K562 (cell line): ENCODE measurements around the gene SOSTDC1. TPM values are rescaled to one million over a fixed set of nuclear protein-coding genes. Genes with fewer than 3 reads are reported as not detected.

ENCODE experiments used
- BHLHE40 ChIP-seq: IDR thresholded peaks from 2 replicates; pipeline ENCODE4 v1.6.1; 2011; ENCODE audit warnings: low read length, improper control_type of control experiment
- CHD2 ChIP-seq: IDR thresholded peaks from 2 replicates; pipeline ENCODE4 v1.6.1; 2011; ENCODE audit warnings: low read depth, low read length
- CREM ChIP-seq: IDR thresholded peaks from 2 replicates; pipeline ENCODE4 v1.6.1; 2014; ENCODE audit warnings: antibody characterized with exemption, low read depth
- GABPA ChIP-seq: fragments of 200-800 bp; sonication (Bioruptor generic); conservative IDR thresholded peaks from 2 replicates; pipeline ENCODE4 v1.6.1; 2016; ENCODE audit warnings: low read depth, missing genetic modification characterization, missing compliant biosample characterization
- HNRNPLL ChIP-seq: fragments of 200-400 bp; formaldehyde crosslinking; IDR thresholded peaks from 2 replicates; pipeline ENCODE4 v1.6.1; 2017; ENCODE audit warnings: low read length, low read depth, mild to moderate bottlenecking; ENCODE audit not compliant: poor library complexity, severe bottlenecking
- NCOA2 ChIP-seq, 2 experiments: fragments of 450-650 bp; IDR thresholded peaks; 2 replicates each; pipeline ENCODE4 v1.6.1; 2018; ENCODE audit warnings: mild to moderate bottlenecking in 2 of 2, moderate library complexity in 1 of 2; ENCODE audit not compliant: partially characterized antibody in 2 of 2
- POLR2G ChIP-seq: fragments of 200-400 bp; formaldehyde crosslinking; IDR thresholded peaks from 2 replicates; pipeline ENCODE4 v1.6.1; 2017; ENCODE audit warnings: low read depth, mild to moderate bottlenecking, antibody characterized with exemption, low read length, moderate library complexity
- TGIF2 ChIP-seq: sonication (generic); formaldehyde crosslinking; IDR thresholded peaks from 2 replicates; pipeline ENCODE4 v1.8.1; 2022; ENCODE audit warnings: mild to moderate bottlenecking, missing genetic modification reagents, moderate library complexity
- XRCC5 ChIP-seq: fragments of 200-400 bp; formaldehyde crosslinking; IDR thresholded peaks from 2 replicates; pipeline ENCODE4 v1.6.1; 2017; ENCODE audit warnings: low read depth, mild to moderate bottlenecking, low read length
- ZNF121 ChIP-seq: sonication (generic); formaldehyde crosslinking; conservative IDR thresholded peaks from 2 replicates; pipeline ENCODE4 v1.8.0; 2022; ENCODE audit warnings: missing genetic modification reagents
- ZNF134 ChIP-seq: fragments of 250-450 bp; sonication (Bioruptor Pico); conservative IDR thresholded peaks from 2 replicates; pipeline ENCODE4 v1.4.0; 2020
- ZNF24 ChIP-seq: fragments of 450-650 bp; IDR thresholded peaks from 2 replicates; pipeline ENCODE4 v1.6.1; 2016
- polyA plus RNA-seq, 8 experiments: library from polyadenylated mRNA; depleted of rRNA in 4 of 8; stranded (reverse) in 5 of 8; unstranded in 3 of 8; fragments of >200 nt; fragmentation: Nextera tagmentation in 2 of 8; fragmentation: Illumina TruSeq in 1 of 8; extraction: Ambion mirVana in 2 of 8; extraction: Trizol in 1 of 8; gene quantifications; 2 replicates each; pipeline versions ENCODE4 v1.2.1 to v1.2.3, GENCODE V29; 2011 to 2014; ENCODE audit warnings: inconsistent platforms in 1 of 8, missing spikeins in 1 of 8
- total RNA-seq, 7 experiments: library from RNA; depleted of rRNA in 6 of 7; stranded (reverse); fragments of >200 nt in 6 of 7; fragmentation: Illumina TruSeq in 2 of 7; extraction: Trizol in 2 of 7; gene quantifications; 2 replicates each; pipeline versions ENCODE4 v1.2.1 to v1.2.3, GENCODE V29; 2011 to 2021; ENCODE audit warnings: low replicate concordance in 1 of 7
- TF ChIP-seq, protein P1 (sequence below): conservative IDR thresholded peaks from 2 replicates; pipeline ENCODE4 v1.6.1; 2011; ENCODE audit warnings: low read depth, mild to moderate bottlenecking, low read length; ENCODE audit not compliant: control insufficient read depth
- TF ChIP-seq, protein P2 (sequence below): fragments of 250-450 bp; sonication (Bioruptor Pico); IDR thresholded peaks from 2 replicates; pipeline ENCODE4 v1.5.0; 2020; ENCODE audit warnings: mild to moderate bottlenecking, borderline replicate concordance
- TF ChIP-seq, protein P3 (sequence below): fragments of 250-450 bp; sonication (Bioruptor Pico); IDR thresholded peaks from 2 replicates; pipeline ENCODE4 v1.4.0; 2020; ENCODE audit warnings: mild to moderate bottlenecking, moderate library complexity, borderline replicate concordance
- TF ChIP-seq, protein P4 (sequence below): sonication (generic); formaldehyde crosslinking; IDR thresholded peaks from 2 replicates; pipeline ENCODE4 v1.9.0; 2022; ENCODE audit warnings: mild to moderate bottlenecking, missing genetic modification reagents
- TF ChIP-seq, protein P5 (sequence below): fragments of 250-450 bp; sonication (Bioruptor Pico); IDR thresholded peaks from 2 replicates; pipeline ENCODE4 v1.8.0; 2021; ENCODE audit warnings: moderate library complexity, mild to moderate bottlenecking, inconsistent platforms
- TF ChIP-seq, protein P6 (sequence below): fragments of 450-650 bp; conservative IDR thresholded peaks from 2 replicates; pipeline ENCODE4 v1.6.1; 2016; ENCODE audit warnings: missing genetic modification characterization, low read depth, mild to moderate bottlenecking, missing compliant biosample characterization, moderate library complexity

Gene SOSTDC1
- total and polyA plus RNA-seq, 9 of the 15 experiments (the other 6 are each of a cell fraction or from before 2014, with no cell fraction given), result 8.3 to 48.6 (median 15.9) TPM

DNA sequence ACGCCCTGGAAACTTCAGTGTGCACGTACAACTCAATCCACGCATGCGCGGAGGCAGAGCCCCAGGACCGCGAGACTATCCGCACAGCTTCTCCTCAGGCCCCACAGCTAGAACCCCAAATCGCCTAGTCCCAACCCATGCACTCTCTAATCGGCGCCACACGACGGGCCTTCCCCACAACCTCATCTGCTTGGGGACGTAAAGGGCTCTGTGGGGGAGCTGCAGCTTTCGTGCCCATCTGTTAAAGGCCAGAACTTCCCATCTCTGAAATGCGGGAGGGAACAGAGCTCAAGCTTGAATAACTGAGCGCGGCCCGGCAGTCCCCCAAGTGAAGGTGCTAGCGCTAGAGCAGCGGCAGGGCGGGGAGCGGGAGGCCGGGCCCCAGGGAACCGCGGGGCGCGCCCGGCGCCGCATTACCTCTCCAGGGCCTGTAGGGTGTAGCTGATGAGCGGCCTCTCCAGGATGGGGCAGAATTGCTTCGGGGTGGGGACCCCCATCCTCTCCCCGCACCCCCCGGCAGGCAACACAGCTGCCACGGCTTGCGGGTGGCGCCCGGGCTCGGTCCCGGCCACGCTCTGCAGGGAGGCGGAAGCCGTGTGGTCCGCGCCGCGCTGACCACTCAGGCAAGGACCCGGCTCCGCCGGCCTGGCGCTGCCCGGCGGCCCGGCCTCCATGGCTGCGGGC, 44.7 kb downstream of the SOSTDC1 start (continued):
- TF ChIP-seq, protein P1, sequence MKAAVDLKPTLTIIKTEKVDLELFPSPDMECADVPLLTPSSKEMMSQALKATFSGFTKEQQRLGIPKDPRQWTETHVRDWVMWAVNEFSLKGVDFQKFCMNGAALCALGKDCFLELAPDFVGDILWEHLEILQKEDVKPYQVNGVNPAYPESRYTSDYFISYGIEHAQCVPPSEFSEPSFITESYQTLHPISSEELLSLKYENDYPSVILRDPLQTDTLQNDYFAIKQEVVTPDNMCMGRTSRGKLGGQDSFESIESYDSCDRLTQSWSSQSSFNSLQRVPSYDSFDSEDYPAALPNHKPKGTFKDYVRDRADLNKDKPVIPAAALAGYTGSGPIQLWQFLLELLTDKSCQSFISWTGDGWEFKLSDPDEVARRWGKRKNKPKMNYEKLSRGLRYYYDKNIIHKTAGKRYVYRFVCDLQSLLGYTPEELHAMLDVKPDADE, result no peak; the same call in 1 of the 2 replicates
- TF ChIP-seq GABPA (tag), result no peak
- TF ChIP-seq, protein P2, sequence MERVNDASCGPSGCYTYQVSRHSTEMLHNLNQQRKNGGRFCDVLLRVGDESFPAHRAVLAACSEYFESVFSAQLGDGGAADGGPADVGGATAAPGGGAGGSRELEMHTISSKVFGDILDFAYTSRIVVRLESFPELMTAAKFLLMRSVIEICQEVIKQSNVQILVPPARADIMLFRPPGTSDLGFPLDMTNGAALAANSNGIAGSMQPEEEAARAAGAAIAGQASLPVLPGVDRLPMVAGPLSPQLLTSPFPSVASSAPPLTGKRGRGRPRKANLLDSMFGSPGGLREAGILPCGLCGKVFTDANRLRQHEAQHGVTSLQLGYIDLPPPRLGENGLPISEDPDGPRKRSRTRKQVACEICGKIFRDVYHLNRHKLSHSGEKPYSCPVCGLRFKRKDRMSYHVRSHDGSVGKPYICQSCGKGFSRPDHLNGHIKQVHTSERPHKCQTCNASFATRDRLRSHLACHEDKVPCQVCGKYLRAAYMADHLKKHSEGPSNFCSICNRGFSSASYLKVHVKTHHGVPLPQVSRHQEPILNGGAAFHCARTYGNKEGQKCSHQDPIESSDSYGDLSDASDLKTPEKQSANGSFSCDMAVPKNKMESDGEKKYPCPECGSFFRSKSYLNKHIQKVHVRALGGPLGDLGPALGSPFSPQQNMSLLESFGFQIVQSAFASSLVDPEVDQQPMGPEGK (CRISPR knock-in tag), result no peak
- TF ChIP-seq ZNF121 (CRISPR knock-in tag), result no peak
- peak; percentile 95 for TF ChIP-seq POLR2G
- peak; percentile 88 for TF ChIP-seq CHD2
- TF ChIP-seq, protein P3, sequence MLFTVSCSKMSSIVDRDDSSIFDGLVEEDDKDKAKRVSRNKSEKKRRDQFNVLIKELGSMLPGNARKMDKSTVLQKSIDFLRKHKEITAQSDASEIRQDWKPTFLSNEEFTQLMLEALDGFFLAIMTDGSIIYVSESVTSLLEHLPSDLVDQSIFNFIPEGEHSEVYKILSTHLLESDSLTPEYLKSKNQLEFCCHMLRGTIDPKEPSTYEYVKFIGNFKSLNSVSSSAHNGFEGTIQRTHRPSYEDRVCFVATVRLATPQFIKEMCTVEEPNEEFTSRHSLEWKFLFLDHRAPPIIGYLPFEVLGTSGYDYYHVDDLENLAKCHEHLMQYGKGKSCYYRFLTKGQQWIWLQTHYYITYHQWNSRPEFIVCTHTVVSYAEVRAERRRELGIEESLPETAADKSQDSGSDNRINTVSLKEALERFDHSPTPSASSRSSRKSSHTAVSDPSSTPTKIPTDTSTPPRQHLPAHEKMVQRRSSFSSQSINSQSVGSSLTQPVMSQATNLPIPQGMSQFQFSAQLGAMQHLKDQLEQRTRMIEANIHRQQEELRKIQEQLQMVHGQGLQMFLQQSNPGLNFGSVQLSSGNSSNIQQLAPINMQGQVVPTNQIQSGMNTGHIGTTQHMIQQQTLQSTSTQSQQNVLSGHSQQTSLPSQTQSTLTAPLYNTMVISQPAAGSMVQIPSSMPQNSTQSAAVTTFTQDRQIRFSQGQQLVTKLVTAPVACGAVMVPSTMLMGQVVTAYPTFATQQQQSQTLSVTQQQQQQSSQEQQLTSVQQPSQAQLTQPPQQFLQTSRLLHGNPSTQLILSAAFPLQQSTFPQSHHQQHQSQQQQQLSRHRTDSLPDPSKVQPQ (CRISPR knock-in tag), result no peak
- TF ChIP-seq HNRNPLL, result no peak
- TF ChIP-seq CREM, result 0 out of 2 replicates have a peak, but pooled peaks have one; percentile 5
- TF ChIP-seq, protein P4, sequence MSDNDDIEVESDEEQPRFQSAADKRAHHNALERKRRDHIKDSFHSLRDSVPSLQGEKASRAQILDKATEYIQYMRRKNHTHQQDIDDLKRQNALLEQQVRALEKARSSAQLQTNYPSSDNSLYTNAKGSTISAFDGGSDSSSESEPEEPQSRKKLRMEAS (CRISPR knock-in tag), result peak; percentile 51; the same call in 1 of the 2 replicates
- TF ChIP-seq ZNF134, result no peak
- no peak; the same call in 1 of the 2 replicates for TF ChIP-seq BHLHE40
- no peak for TF ChIP-seq NCOA2 (IDR thresholded peaks at IDR 0.05; ENCODE audit: partially characterized antibody in 2 of 2)
- no peak; the same call in 1 of the 2 replicates for TF ChIP-seq XRCC5
- no peak for TF ChIP-seq TGIF2 (CRISPR knock-in tag)
- TF ChIP-seq, protein P5, sequence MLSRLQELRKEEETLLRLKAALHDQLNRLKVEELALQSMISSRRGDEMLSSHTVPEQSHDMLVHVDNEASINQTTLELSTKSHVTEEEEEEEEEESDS (CRISPR knock-in tag), result no peak
- TF ChIP-seq, protein P6, sequence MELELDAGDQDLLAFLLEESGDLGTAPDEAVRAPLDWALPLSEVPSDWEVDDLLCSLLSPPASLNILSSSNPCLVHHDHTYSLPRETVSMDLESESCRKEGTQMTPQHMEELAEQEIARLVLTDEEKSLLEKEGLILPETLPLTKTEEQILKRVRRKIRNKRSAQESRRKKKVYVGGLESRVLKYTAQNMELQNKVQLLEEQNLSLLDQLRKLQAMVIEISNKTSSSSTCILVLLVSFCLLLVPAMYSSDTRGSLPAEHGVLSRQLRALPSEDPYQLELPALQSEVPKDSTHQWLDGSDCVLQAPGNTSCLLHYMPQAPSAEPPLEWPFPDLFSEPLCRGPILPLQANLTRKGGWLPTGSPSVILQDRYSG (tag), result no peak
- 0 out of 2 replicates have a peak, but pooled peaks have one; percentile 32 for TF ChIP-seq ZNF24
